WERI-Rb-1 (cell line): ENCODE measurements around the gene PTPRN2.

Source experiments
- DNase-seq: peaks from one replicate; pipeline ENCODE4 v3.0.0-alpha.2; 2020
- H3K27ac ChIP-seq: fragments of 250-450 bp; sonication (Bioruptor Pico); 2 replicates; pipeline ENCODE4 v1.5.1; 2020; ENCODE audit warnings: mild to moderate bottlenecking, moderate library complexity
- H3K27me3 ChIP-seq: fragments of 250-450 bp; sonication (Bioruptor Pico); 2 replicates; pipeline ENCODE4 v1.5.1; 2021; ENCODE audit warnings: mild to moderate bottlenecking, low read depth, moderate library complexity; ENCODE audit not compliant: insufficient read depth, severe bottlenecking
- H3K36me3 ChIP-seq: fragments of 250-450 bp; sonication (Bioruptor Pico); 2 replicates; pipeline ENCODE4 v1.5.1; 2020; ENCODE audit warnings: mild to moderate bottlenecking, moderate library complexity
- H3K4me3 ChIP-seq: 2 replicates; pipeline ENCODE4 v1.5.1; 2011; ENCODE audit warnings: low read depth, mild to moderate bottlenecking, control low read depth, low read length
- H3K9me3 ChIP-seq: fragments of 250-450 bp; sonication (Bioruptor Pico); 2 replicates; pipeline ENCODE4 v1.5.1; 2021; ENCODE audit warnings: mild to moderate bottlenecking, moderate library complexity; ENCODE audit not compliant: severe bottlenecking
- TF ChIP-seq, protein P1 (sequence below): IDR thresholded peaks from 2 replicates; pipeline ENCODE4 v1.5.1; 2011; ENCODE audit warnings: low read depth, mild to moderate bottlenecking, control low read depth, inconsistent platforms, low read length

PTPRN2 gene

DNA sequence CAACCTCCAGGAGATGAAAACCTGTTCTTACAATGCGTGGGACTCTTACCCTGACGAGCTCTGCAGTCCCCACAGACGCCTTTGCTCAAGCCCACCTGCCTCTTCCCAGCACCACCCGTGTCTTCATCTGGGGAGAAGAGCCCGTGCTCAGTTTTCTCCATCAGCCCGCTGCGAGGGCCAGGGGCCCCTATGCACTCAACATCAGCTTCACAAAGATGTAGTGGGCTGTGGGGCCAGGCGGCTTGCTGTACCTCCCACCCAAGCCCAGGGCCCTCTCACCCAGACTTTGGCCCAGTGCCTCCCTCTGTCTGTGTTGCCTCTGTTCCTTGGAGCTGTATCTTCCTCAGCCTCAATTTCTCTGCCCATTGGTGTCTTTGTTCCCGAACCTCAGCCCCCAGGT, 814.3 kb downstream of the PTPRN2 start:
- DNase-seq: no peak
- H3K9me3 ChIP-seq: no peaks in the 10 kb centered on the region

DNA sequence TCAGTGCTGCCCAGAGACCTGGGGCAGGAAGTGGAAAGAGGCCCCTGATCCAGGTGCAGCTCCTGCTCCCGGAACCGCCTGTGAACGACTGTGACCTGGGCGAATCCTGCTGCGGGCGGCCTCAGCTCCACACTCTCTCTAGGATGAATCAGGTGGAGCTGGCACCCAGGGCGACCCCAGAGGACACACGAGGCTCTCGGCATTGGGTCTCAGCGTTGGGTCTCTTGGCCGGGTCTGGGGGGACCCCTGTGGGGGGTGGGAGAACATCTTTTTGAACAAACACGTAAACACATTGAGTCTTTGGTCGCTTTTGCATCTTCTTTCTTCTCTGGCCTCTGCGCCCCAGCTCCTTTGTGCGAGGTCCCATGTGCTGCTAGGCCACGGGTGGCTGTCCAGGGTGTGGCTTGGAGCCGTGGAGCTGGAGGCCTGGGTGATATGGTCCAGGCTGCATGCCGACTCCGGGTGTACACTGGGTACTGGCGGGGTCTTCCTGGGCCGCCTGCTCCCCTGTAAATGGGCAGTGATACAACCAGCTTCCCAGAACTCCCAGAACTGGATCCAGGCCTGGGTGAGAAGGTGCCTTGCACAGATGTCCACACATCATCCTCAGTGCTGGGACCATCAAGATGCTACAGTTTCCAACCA, 815.0 kb downstream of the PTPRN2 start:
- no peak for DNase-seq
- Histone ChIP-seq H3K27ac (no peak overlapping the region), H3K4me3 (no peak overlapping the region), H3K27me3 (peaks cover 3% of the 10 kb centered on the region), H3K9me3 (no peaks in the 10 kb centered on the region), H3K36me3 (no peaks in the 10 kb centered on the region)
- TF ChIP-seq, protein P1, sequence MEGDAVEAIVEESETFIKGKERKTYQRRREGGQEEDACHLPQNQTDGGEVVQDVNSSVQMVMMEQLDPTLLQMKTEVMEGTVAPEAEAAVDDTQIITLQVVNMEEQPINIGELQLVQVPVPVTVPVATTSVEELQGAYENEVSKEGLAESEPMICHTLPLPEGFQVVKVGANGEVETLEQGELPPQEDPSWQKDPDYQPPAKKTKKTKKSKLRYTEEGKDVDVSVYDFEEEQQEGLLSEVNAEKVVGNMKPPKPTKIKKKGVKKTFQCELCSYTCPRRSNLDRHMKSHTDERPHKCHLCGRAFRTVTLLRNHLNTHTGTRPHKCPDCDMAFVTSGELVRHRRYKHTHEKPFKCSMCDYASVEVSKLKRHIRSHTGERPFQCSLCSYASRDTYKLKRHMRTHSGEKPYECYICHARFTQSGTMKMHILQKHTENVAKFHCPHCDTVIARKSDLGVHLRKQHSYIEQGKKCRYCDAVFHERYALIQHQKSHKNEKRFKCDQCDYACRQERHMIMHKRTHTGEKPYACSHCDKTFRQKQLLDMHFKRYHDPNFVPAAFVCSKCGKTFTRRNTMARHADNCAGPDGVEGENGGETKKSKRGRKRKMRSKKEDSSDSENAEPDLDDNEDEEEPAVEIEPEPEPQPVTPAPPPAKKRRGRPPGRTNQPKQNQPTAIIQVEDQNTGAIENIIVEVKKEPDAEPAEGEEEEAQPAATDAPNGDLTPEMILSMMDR: no peak

More for the DNA sequence above, 814.3 kb downstream of the PTPRN2 start:
- Histone ChIP-seq H3K4me3 (no peak overlapping the region), H3K27ac (no peak overlapping the region), H3K36me3 (no peaks in the 10 kb centered on the region), H3K27me3 (peaks cover 3% of the 10 kb centered on the region)
- TF ChIP-seq, protein P1: no peak

DNA sequence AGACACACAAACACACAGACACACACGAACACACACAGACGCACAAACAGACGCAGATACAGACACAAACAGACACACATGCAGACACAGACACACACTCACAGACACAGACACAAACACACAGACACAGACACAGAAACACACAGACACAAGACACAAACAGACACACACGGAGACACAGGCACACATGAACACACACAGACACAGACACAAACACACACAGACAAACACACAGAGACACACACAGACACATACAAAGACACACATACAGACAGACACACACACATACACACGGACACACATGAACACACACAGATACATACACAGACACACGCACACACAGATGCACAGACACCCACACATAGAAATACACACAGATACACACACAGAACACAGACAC, 815.9 kb downstream of the PTPRN2 start:
- no peak for DNase-seq
- H3K27ac ChIP-seq: no peak overlapping the region
- no peaks in the 10 kb centered on the region for H3K9me3 ChIP-seq
- no peaks in the 10 kb centered on the region for H3K27me3 ChIP-seq
- no peaks in the 10 kb centered on the region for H3K36me3 ChIP-seq
- no peak overlapping the region for H3K4me3 ChIP-seq
- TF ChIP-seq, protein P1: no peak

DNA sequence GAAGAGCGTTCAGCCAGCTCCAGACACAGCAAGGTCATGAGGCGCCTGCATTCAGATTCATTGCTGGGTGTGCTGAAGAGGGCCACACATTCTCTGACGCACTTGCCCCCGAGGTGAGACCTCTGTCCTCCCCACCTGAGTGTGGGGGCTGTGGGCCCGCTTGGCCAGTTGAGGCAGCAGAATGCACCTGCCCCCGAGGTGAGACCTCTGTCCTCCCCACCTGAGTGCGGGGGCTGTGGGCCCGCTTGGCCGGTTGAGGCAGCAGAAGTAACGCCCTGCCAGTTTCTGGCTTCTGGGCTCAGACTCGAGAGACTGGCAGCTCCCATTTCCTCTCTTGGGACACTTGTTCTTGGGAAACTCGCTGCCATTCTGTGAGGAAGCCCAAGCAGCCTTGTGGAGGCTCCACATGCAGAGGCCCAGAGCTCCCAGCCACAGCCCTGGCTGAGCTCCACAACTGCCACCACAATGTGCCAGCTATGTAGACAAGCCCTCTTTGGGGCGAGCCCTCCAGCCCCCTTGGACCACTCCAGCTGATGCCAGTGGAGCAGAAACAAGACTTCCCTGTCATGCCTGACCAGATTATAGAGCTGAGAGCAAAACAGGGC, 816.8 kb downstream of the PTPRN2 start:
- H3K36me3 ChIP-seq: no peaks in the 10 kb centered on the region
- H3K9me3 ChIP-seq: no peaks in the 10 kb centered on the region
- DNase-seq: no peak
- no peaks in the 10 kb centered on the region for H3K27me3 ChIP-seq
- no peak overlapping the region for H3K27ac ChIP-seq
- TF ChIP-seq, protein P1: no peak
- no peak overlapping the region for H3K4me3 ChIP-seq

DNA sequence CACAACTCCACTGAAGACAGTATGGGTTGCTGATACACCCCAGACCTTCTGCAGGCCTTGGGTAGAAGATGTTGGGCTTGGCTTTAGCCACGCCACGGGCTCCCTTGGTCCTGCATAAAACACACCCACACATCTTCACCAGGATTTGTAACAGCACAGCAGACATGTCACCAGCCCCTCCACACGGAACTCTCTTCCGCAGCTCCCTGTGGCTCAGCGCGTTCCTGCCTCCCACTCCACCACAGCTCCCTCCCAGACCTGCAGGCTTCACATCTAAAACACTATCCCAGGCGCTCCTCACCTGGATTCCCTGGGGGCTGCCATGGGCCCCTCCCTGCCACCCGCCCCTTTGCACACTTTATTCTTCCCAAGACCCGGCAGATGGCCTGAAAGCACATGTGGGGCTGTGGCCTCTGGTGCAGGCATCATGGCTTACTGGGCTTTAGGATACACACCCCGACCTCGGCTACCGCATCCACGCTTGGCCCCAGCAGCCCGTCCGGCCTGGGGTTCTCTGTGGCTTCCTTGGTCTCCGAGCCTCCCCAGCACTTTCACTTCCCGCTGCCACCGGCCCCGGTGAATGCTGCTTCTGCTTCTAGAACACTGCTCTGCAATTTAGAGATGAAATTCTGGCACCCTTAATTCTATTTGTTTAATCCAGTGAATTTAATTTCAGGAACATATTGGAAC, 818.0 kb downstream of the PTPRN2 start:
- no peaks in the 10 kb centered on the region for H3K27me3 ChIP-seq
- DNase-seq: peak; percentile 47

More for the DNA sequence above, 818.0 kb downstream of the PTPRN2 start:
- Histone ChIP-seq H3K9me3 (no peaks in the 10 kb centered on the region), H3K27ac (no peak overlapping the region), H3K36me3 (no peaks in the 10 kb centered on the region), H3K4me3 (peak overlapping the region; percentile 15)
- TF ChIP-seq, protein P1: no peak
